Hepatocyte (in vitro differentiated cells): Measurements from ENCODE around the gene TYRP1. TPM values are rescaled to one million over a fixed set of nuclear protein-coding genes. Genes with fewer than 3 reads are reported as not detected.

ENCODE experiments used
- DNase-seq: peaks from one replicate; pipeline ENCODE4 v3.0.0-alpha.2; 2016; ENCODE audit warnings: low spot score
- H2AFZ ChIP-seq: fragments of 200-600 bp; sonication (generic); 2 replicates; pipeline ENCODE4 v1.6.0; 2016; ENCODE audit warnings: antibody characterized with exemption, mild to moderate bottlenecking
- H3K27ac ChIP-seq: fragments of 200-600 bp; sonication (generic); 2 replicates; pipeline ENCODE4 v1.5.1; 2016; ENCODE audit warnings: mild to moderate bottlenecking
- H3K27me3 ChIP-seq: fragments of 200-600 bp; sonication (generic); 2 replicates; pipeline ENCODE4 v1.6.1; 2016
- H3K36me3 ChIP-seq: fragments of 200-600 bp; sonication (generic); replicated peaks from 2 replicates; pipeline ENCODE4 v1.5.1; 2016; ENCODE audit warnings: low read depth; ENCODE audit not compliant: insufficient read depth
- H3K4me1 ChIP-seq: fragments of 200-600 bp; sonication (generic); 2 replicates; pipeline ENCODE4 v1.5.1; 2016; ENCODE audit warnings: mild to moderate bottlenecking, moderate library complexity; ENCODE audit not compliant: insufficient read depth
- H3K4me2 ChIP-seq: fragments of 200-600 bp; sonication (generic); 2 replicates; pipeline ENCODE4 v1.6.0; 2016
- H3K4me3 ChIP-seq: fragments of 200-600 bp; sonication (generic); 2 replicates; pipeline ENCODE4 v1.5.1; 2016; ENCODE audit warnings: mild to moderate bottlenecking
- H3K79me2 ChIP-seq: fragments of 200-600 bp; sonication (generic); 2 replicates; pipeline ENCODE4 v1.6.0; 2017; ENCODE audit warnings: mild to moderate bottlenecking
- H3K9me2 ChIP-seq: fragments of 200-600 bp; sonication (generic); replicated peaks from 2 replicates; pipeline ENCODE4 v1.6.0; 2017; ENCODE audit warnings: mild to moderate bottlenecking; ENCODE audit not compliant: insufficient read depth
- H3K9me3 ChIP-seq: fragments of 200-600 bp; sonication (generic); 2 replicates; pipeline ENCODE4 v1.5.1; 2016; ENCODE audit warnings: low read depth, mild to moderate bottlenecking
- H4K20me1 ChIP-seq: fragments of 200-600 bp; sonication (generic); 2 replicates; pipeline ENCODE4 v1.6.0; 2016; ENCODE audit warnings: mild to moderate bottlenecking; ENCODE audit not compliant: insufficient read depth, poor library complexity, severe bottlenecking
- CTCF ChIP-seq: fragments of 200-600 bp; sonication (generic); IDR thresholded peaks from 2 replicates; pipeline ENCODE4 v1.5.1; 2016; ENCODE audit warnings: antibody characterized with exemption, mild to moderate bottlenecking; ENCODE audit not compliant: poor library complexity
- EZH2 ChIP-seq: fragments of 200-600 bp; sonication (generic); IDR thresholded peaks from 2 replicates; pipeline ENCODE4 v1.6.1; 2016; ENCODE audit warnings: antibody characterized with exemption, mild to moderate bottlenecking, borderline replicate concordance
- EZH2phosphoT487 ChIP-seq: fragments of 200-600 bp; sonication (generic); IDR thresholded peaks from one replicate; pipeline ENCODE4 v1.6.1; 2018; ENCODE audit warnings: antibody characterized with exemption, mild to moderate bottlenecking, low read depth, moderate library complexity; ENCODE audit not compliant: unreplicated experiment, severe bottlenecking
- WGBS: methylation state at CpG from one replicate; pipeline ENCODE4 v1.1.6; 2016; ENCODE audit warnings: low lambda C conversion rate; ENCODE audit errors: missing lambda C conversion rate; 5-methylcytosine and 5-hydroxymethylcytosine counted together
- polyA plus RNA-seq: library from polyadenylated mRNA; unstranded; fragments of >200 nt; fragmentation: Nextera tagmentation; extraction: Ambion mirVana; gene quantifications from 2 replicates; pipeline ENCODE4 v1.2.1, GENCODE V29; 2016
- total RNA-seq: library from RNA; depleted of rRNA; stranded (reverse); fragments of >200 nt; gene quantifications from 2 replicates; pipeline ENCODE4 v1.2.3, GENCODE V29; 2014

The TYRP1 gene
- total and polyA plus RNA-seq, 2 experiments from 2014 or later: 6.4 to 8.6 TPM

DNA sequence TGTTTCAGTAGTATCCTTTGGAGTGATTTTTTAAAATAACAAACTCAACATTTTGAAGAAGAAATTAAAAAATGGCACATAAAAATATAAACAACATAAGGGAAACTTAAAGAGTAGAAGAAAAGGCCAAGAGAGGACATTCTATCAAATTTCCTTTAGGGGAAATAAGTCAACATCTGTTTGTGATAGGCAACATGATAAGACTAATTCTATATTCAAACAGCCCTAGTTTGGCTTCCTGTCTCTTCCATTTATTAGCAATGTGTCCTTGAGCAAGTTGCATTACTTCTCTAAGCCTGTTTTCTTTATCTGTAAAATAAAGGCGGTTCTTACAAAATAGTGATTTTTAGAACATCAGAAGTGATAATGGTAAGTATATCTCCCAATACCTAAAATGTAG lies 24.7 kb downstream of the TYRP1 start:
- Histone ChIP-seq H3K27ac (no peak overlapping the region), H3K79me2 (no peaks in the 10 kb centered on the region), H3K4me1 (no peaks in the 10 kb centered on the region), H3K27me3 (no peaks in the 10 kb centered on the region), H3K36me3 (no peaks in the 10 kb centered on the region), H4K20me1 (no peaks in the 10 kb centered on the region), H3K9me2 (no peaks in the 10 kb centered on the region), H3K4me3 (no peak overlapping the region), H2AFZ (no peak overlapping the region), H3K9me3 (no peaks in the 10 kb centered on the region), H3K4me2 (no peak overlapping the region)
- WGBS: 76% methylated on average over 1 of the region's 1 CpG
- TF ChIP-seq CTCF (no peak), EZH2phosphoT487 (no peak), EZH2 (no peak)
- DNase-seq: no peak

DNA sequence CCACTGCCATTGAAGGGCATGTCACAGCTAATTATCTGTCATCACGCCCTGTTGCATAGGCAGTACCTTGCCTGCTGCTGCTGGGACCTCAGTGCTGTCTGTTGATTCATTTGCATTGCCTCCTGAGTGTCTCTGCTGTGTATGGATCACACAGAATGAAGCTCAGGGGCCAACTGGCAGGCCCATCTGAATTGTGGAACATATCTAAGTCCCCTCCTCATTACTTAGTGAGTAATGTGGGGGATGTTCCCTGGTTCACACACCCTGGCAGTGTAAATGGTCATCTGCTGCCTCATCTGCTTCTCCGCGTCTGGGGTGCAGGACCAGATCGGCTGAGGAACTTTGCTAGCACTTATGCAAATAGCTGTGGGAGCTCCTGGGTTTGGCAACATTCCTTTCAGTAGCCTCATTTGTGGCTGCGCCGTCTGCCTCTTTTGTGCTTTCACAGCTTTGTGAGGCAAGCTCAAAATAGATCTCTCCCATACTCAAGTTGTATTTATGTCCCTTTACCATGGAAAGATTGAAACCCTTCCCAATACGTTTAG lies 25.4 kb downstream of the TYRP1 start:
- Histone ChIP-seq H2AFZ (peak overlapping the region; percentile 14), H3K4me3 (no peak overlapping the region), H3K27me3 (no peaks in the 10 kb centered on the region), H3K4me1 (no peaks in the 10 kb centered on the region), H4K20me1 (no peaks in the 10 kb centered on the region), H3K4me2 (peak overlapping the region; percentile 39), H3K36me3 (no peaks in the 10 kb centered on the region), H3K9me2 (no peaks in the 10 kb centered on the region), H3K79me2 (no peaks in the 10 kb centered on the region), H3K27ac (no peak overlapping the region), H3K9me3 (no peaks in the 10 kb centered on the region)
- TF ChIP-seq EZH2: no peak
- TF ChIP-seq EZH2phosphoT487: no peak
- TF ChIP-seq CTCF: no peak
- 27% methylated on average over 7 of the region's 7 CpGs for WGBS
- DNase-seq: peak; percentile 33

GRCh38 chr9:12719431-12719830 lies 26.2 kb downstream of the TYRP1 start:
- Histone ChIP-seq H3K4me2 (no peak overlapping the region), H3K27me3 (no peaks in the 10 kb centered on the region), H3K4me1 (no peaks in the 10 kb centered on the region), H3K9me3 (no peaks in the 10 kb centered on the region), H3K27ac (no peak overlapping the region), H4K20me1 (no peaks in the 10 kb centered on the region), H2AFZ (no peak overlapping the region), H3K9me2 (no peaks in the 10 kb centered on the region), H3K79me2 (no peaks in the 10 kb centered on the region), H3K4me3 (no peak overlapping the region), H3K36me3 (no peaks in the 10 kb centered on the region)
- peak; percentile 32 for DNase-seq
- 7% methylated on average over 1 of the region's 1 CpG for WGBS
- no peak for TF ChIP-seq EZH2phosphoT487
- TF ChIP-seq EZH2: no peak
- TF ChIP-seq CTCF: peak; percentile 70

- H3K4me2 ChIP-seq: no peak overlapping the region
- no peaks in the 10 kb centered on the region for H3K9me3 ChIP-seq
- H3K9me2 ChIP-seq: no peaks in the 10 kb centered on the region
- no peaks in the 10 kb centered on the region for H3K79me2 ChIP-seq
- H3K27me3 ChIP-seq: no peaks in the 10 kb centered on the region
- no peak overlapping the region for H2AFZ ChIP-seq
- H3K36me3 ChIP-seq: no peaks in the 10 kb centered on the region
- no peak for DNase-seq
- WGBS: 41% methylated on average over 3 of the region's 3 CpGs
- no peaks in the 10 kb centered on the region for H3K4me1 ChIP-seq
- no peaks in the 10 kb centered on the region for H4K20me1 ChIP-seq
- H3K4me3 ChIP-seq: no peak overlapping the region
- H3K27ac ChIP-seq: no peak overlapping the region
- no peak for TF ChIP-seq EZH2
Observed at GRCh38 chr9:12720551-12720950, 27.4 kb downstream of the TYRP1 start.
